GM18861 (cell line): ENCODE results near the gene BATF.

Experiments
- ATAC-seq: cut with Tn5 transposase; IDR thresholded peaks from one replicate; pipeline ENCODE4 v1.9.1; 2021; ENCODE audit not compliant: unreplicated experiment

Gene BATF

DNA sequence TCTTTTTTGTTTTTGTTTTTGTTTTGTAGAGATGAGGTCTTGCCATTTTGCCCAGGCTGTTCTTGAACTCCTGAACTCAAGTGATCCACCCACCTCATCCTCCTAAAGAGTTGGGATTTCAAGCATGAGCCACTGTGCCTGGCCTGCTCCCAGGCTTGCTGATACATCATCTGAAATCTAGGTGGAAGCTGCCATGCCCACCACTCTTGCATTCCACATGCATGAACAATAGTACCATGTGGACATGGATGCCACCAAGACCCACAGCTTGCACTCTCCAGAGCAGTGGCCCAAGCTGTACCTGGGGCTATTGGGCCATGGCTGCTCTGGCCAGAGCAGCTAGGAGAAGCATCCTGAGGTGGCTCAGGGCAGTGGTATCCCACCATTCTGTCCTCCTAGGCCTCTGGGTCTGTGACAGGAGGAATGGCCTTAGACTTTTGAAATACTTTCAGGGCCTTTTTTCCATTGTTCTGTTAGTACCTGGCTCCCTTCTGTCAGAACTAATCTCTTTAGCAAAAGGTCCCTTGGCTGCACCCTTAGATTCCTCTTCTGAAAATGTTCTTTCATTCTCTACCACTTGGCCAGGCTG is 69.8 kb downstream of the BATF start:
- ATAC-seq = no peak

DNA sequence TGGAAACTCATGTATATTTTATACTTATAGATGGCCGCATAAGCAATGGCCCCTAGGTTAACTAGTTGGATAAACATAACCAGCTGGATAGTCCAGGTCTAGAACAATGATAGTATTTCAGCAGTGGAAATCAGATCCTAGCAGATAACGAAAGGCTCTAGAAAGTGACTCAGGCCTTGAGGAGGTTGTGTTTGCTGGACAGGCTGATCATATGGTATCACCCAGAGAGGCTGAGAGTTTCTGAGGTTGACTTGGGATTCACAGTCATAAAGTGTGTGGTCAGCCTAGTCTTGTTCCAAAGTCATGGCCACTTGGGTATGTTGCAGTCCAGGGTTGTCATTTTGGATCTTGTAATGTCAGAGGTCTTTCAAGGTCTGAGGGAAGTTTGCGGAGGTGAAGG is 73.0 kb downstream of the BATF start:
- ATAC-seq = no peak
